DMS114 treated with DMSO at 0.1 percent for 48 hours (cell line): ENCODE data around the gene DAG1.
"Not testable (repeated sequence)": the region's sequence is repeated elsewhere in the genome, so short reads cannot be mapped to it uniquely, and the experiment has no call there.

Source experiments
- DNase-seq: peaks from one replicate; lab custom pipeline; 2025; ENCODE audit not compliant: unreplicated experiment; lab: John Stamatoyannopoulos, UW

The DAG1 gene

GRCh38 chr3:49469037-49469935 lies 781 bp upstream of the DAG1 start:
- DNase-seq: peak; percentile 73

- DNase-seq: no peak
Measured at GRCh38 chr3:49470714-49471420, 800 bp downstream of the DAG1 start.

- no peak for DNase-seq
Measured at GRCh38 chr3:49471856-49472495, 1.9 kb downstream of the DAG1 start.

- no peak for DNase-seq
Measured at GRCh38 chr3:49476563-49476962, 6.5 kb downstream of the DAG1 start.

- no peak for DNase-seq
Measured at GRCh38 chr3:49482766-49483165, 12.7 kb downstream of the DAG1 start.

GRCh38 chr3:49484471-49484870 lies 14.4 kb downstream of the DAG1 start:
- no peak for DNase-seq

GRCh38 chr3:49489247-49489646 lies 19.2 kb downstream of the DAG1 start:
- DNase-seq: no peak

- DNase-seq: no peak
Measured at GRCh38 chr3:49492969-49493368, 22.9 kb downstream of the DAG1 start.

- DNase-seq: no peak
Measured at GRCh38 chr3:49493901-49494300, 23.8 kb downstream of the DAG1 start.

- DNase-seq: no peak
Measured at GRCh38 chr3:49495023-49495422, 25.0 kb downstream of the DAG1 start.

GRCh38 chr3:49496845-49497244 lies 26.8 kb downstream of the DAG1 start:
- not testable (repeated sequence) for DNase-seq

GRCh38 chr3:49497606-49498005 lies 27.5 kb downstream of the DAG1 start:
- DNase-seq: no peak

- no peak for DNase-seq
Measured at GRCh38 chr3:49498239-49498638, 28.2 kb downstream of the DAG1 start.

- DNase-seq: no peak
Measured at GRCh38 chr3:49498648-49499047, 28.6 kb downstream of the DAG1 start.

GRCh38 chr3:49500205-49500731 lies 30.2 kb downstream of the DAG1 start:
- no peak for DNase-seq

- no peak for DNase-seq
Measured at GRCh38 chr3:49500732-49501609, 30.9 kb downstream of the DAG1 start.

- DNase-seq: no peak
Measured at GRCh38 chr3:49501842-49502241, 31.8 kb downstream of the DAG1 start.

- DNase-seq: no peak
Measured at GRCh38 chr3:49506906-49507305, 36.8 kb downstream of the DAG1 start.

- no peak for DNase-seq
Measured at GRCh38 chr3:49509028-49509561, 39.0 kb downstream of the DAG1 start.

- DNase-seq: no peak
Measured at GRCh38 chr3:49511639-49512038, 41.6 kb downstream of the DAG1 start.
